OCI-LY7 (cell line): ENCODE results near the gene STMP1. TPM values are rescaled to one million over a fixed set of nuclear protein-coding genes. Genes with fewer than 3 reads are reported as not detected.

Experiments used
- BruUV-seq: library from RNA; stranded (reverse); fragments of 400-500 nt; replicated peaks from 2 replicates; lab custom pipeline; 2021; lab: Mats Ljungman, UMichigan
- CTCF ChIA-PET: fragments of 300-600 bp; sonication (Branson Sonifier 250); formaldehyde crosslinking; loops from one replicate; lab custom pipeline; 2022; ENCODE audit warnings: antibody characterized with exemption; ENCODE audit not compliant: unreplicated experiment; lab: Charles Lee
- POLR2A ChIA-PET: fragments of 300-600 bp; sonication (Branson Sonifier 250); formaldehyde crosslinking; loops from one replicate; lab custom pipeline; 2022; ENCODE audit warnings: antibody characterized with exemption; lab: Charles Lee
- DNase-seq: peaks from one replicate; pipeline ENCODE4 v3.0.0-alpha.2; 2015; ENCODE audit warnings: low spot score
- H2AFZ ChIP-seq: fragments of 200-600 bp; sonication (generic), shearing (Covaris generic); 2 replicates; pipeline ENCODE4 v1.6.1; 2014; ENCODE audit warnings: mild to moderate bottlenecking, antibody characterized with exemption, low read length, moderate library complexity
- H3K27ac ChIP-seq: fragments of 200-600 bp; sonication (generic); 2 replicates; pipeline ENCODE4 v1.5.1; 2014; ENCODE audit warnings: mixed run types, low read depth, mild to moderate bottlenecking, moderate library complexity, low read length, inconsistent platforms; ENCODE audit not compliant: poor library complexity, severe bottlenecking
- H3K36me3 ChIP-seq: fragments of 200-600 bp; sonication (generic); 2 replicates; pipeline ENCODE4 v1.6.1; 2014; ENCODE audit warnings: mild to moderate bottlenecking, antibody characterized with exemption, low read length, moderate library complexity, mixed read lengths; ENCODE audit not compliant: insufficient read depth
- H3K4me1 ChIP-seq: fragments of 200-600 bp; sonication (generic); 2 replicates; pipeline ENCODE4 v1.5.1; 2014; ENCODE audit warnings: mild to moderate bottlenecking, low read length; ENCODE audit not compliant: insufficient read depth, poor library complexity, severe bottlenecking
- H3K4me2 ChIP-seq: fragments of 200-600 bp; sonication (generic); 2 replicates; pipeline ENCODE4 v1.6.1; 2014; ENCODE audit warnings: mild to moderate bottlenecking, low read length
- H3K4me3 ChIP-seq: fragments of 200-600 bp; sonication (generic); 2 replicates; pipeline ENCODE4 v1.5.1; 2014; ENCODE audit warnings: mild to moderate bottlenecking, low read depth, low read length; ENCODE audit not compliant: poor library complexity, severe bottlenecking
- H3K79me2 ChIP-seq: fragments of 200-600 bp; sonication (generic); 2 replicates; pipeline ENCODE4 v1.6.1; 2016; ENCODE audit warnings: low read depth, mild to moderate bottlenecking, low read length, moderate library complexity, mixed read lengths; ENCODE audit not compliant: insufficient read depth
- H3K9me2 ChIP-seq: fragments of 200-600 bp; sonication (generic); 2 replicates; pipeline ENCODE4 v1.6.1; 2016; ENCODE audit warnings: mild to moderate bottlenecking, low read length, mixed read lengths; ENCODE audit not compliant: insufficient read depth
- H3K9me3 ChIP-seq: fragments of 200-600 bp; sonication (generic); 2 replicates; pipeline ENCODE4 v1.6.1; 2014; ENCODE audit warnings: mild to moderate bottlenecking, mixed run types, low read length, mixed read lengths
- H4K20me1 ChIP-seq: fragments of 200-600 bp; sonication (generic); 2 replicates; pipeline ENCODE4 v1.6.1; 2014; ENCODE audit warnings: mild to moderate bottlenecking, antibody characterized with exemption, low read length, moderate library complexity, mixed read lengths; ENCODE audit not compliant: insufficient read depth
- CTCF ChIP-seq: fragments of 200-600 bp; sonication (generic); conservative IDR thresholded peaks from 2 replicates; pipeline ENCODE4 v1.5.1; 2014; ENCODE audit warnings: mild to moderate bottlenecking, antibody characterized with exemption, low read length, moderate library complexity, mixed read lengths
- EZH2phosphoT487 ChIP-seq: fragments of 200-600 bp; sonication (generic); IDR thresholded peaks from 2 replicates; pipeline ENCODE4 v1.6.1; 2018; ENCODE audit warnings: low read depth, borderline replicate concordance, mild to moderate bottlenecking, mixed run types, antibody characterized with exemption, low read length, moderate library complexity, mixed read lengths
- intact Hi-C: fragments of 100-400 bp; cut with micrococcal nuclease; formaldehyde crosslinking; loops from one replicate; pipeline ENCODE4 v1.10.0; 2022; ENCODE audit not compliant: unreplicated experiment
- total RNA-seq, 2 experiments: library from RNA; depleted of rRNA in 1 of 2; stranded (reverse); fragments of >200 nt in 1 of 2; shearing (Covaris generic) in 1 of 2; gene quantifications; 2 replicates each; pipeline ENCODE4 v1.2.3, GENCODE V29; 2014 to 2022

The STMP1 gene
- total RNA-seq, 2 experiments from 2014 or later = 7.4 to 24.4 TPM

GRCh38 chr7:135661311-135662122, 797 bp upstream of the STMP1 start:
- BruUV-seq = no TSS peak
- intact Hi-C loops = loop anchor here (5.0 to 10.0 kb wide), 4 partner anchors 149 to 677 kb away; partner anchors contain the start of genes AGBL3 and CNOT4
- H3K9me2 ChIP-seq = no peaks in the 10 kb centered on the region
- H3K27ac ChIP-seq = no peak overlapping the region
- H3K9me3 ChIP-seq = no peaks in the 10 kb centered on the region
- H3K79me2 ChIP-seq = peaks cover 17% of the 10 kb centered on the region; the same call in 1 of the 2 replicates
- peaks cover under 1% of the 10 kb centered on the region; the same call in 1 of the 2 replicates for H3K36me3 ChIP-seq
- H3K4me1 ChIP-seq = peaks cover 19% of the 10 kb centered on the region
- ChIA-PET POLR2A (interaction anchor here (0.5 to 2.2 kb wide), 7 partner anchors 14 to 89 kb away, joined by 3 to 5 read pairs (median 3); no protein-coding TSS in a partner anchor), CTCF (no interaction called here)
- peak overlapping the region; percentile 99 for H2AFZ ChIP-seq
- no peaks in the 10 kb centered on the region for H4K20me1 ChIP-seq
- peak overlapping the region; percentile 95 for H3K4me3 ChIP-seq
- DNase-seq = no peak
- H3K4me2 ChIP-seq = peak overlapping the region; percentile 63; the same call in 1 of the 2 replicates
- TF ChIP-seq EZH2phosphoT487 = no peak
- TF ChIP-seq CTCF = no peak

- Histone ChIP-seq H3K4me1 (peaks cover 19% of the 10 kb centered on the region), H3K9me2 (no peaks in the 10 kb centered on the region), H3K4me3 (peak overlapping the region; percentile 95), H3K36me3 (peaks cover 4% of the 10 kb centered on the region; the same call in 1 of the 2 replicates), H4K20me1 (no peaks in the 10 kb centered on the region), H2AFZ (peak overlapping the region; percentile 99), H3K79me2 (peaks cover 17% of the 10 kb centered on the region; the same call in 1 of the 2 replicates), H3K9me3 (no peaks in the 10 kb centered on the region), H3K27ac (no peak overlapping the region), H3K4me2 (peak overlapping the region; percentile 63; the same call in 1 of the 2 replicates)
- POLR2A ChIA-PET = interaction anchor here (0.8 to 2.2 kb wide), 6 partner anchors 13 to 70 kb away, joined by 3 to 5 read pairs (median 3); no protein-coding TSS in a partner anchor
- CTCF ChIA-PET = no interaction called here
- DNase-seq = no peak
- no TSS peak for BruUV-seq
- TF ChIP-seq CTCF (peak; percentile 71), EZH2phosphoT487 (no peak)
- intact Hi-C loops = loop anchor here (5.0 to 10.0 kb wide), 4 partner anchors 150 to 677 kb away; partner anchors contain the start of genes AGBL3 and CNOT4
These were observed 266 bp upstream of the STMP1 start for GRCh38 chr7:135662123-135662372.
